ENCODE measurements around the gene RUNX2. TPM values are rescaled to one million over a fixed set of nuclear protein-coding genes. Genes with fewer than 3 reads are reported as not detected.

Gene RUNX2
- total and polyA plus RNA-seq, 9 of the 15 experiments (the other 6 are each of a cell fraction or from before 2014, with no cell fraction given), result 0.29 to 1.00 (median 0.43) TPM

GRCh38 chr6:45377554-45378333 lies 49.6 kb downstream of the RUNX2 start, which contains the start of gene SUPT3H (continued):
- TF ChIP-seq IRF1 (CRISPR knock-in tag; IDR thresholded peaks at IDR 0.05; ENCODE audit: borderline replicate concordance) (no peak), CHAMP1 (IDR thresholded peaks at IDR 0.05) (no peak), ETS2 (tag; IDR thresholded peaks at IDR 0.05; ENCODE audit: borderline replicate concordance, poor library complexity, severe bottlenecking) (no peak), NR0B1 (IDR thresholded peaks at IDR 0.05; ENCODE audit: partially characterized antibody) (no peak), GTF2F1 (IDR thresholded peaks at IDR 0.05; ENCODE audit: low read depth, low read length) (peak; percentile 87; the same call in 1 of the 2 replicates), ARHGAP35 (IDR thresholded peaks at IDR 0.05; ENCODE audit: partially characterized antibody) (no peak), ZKSCAN8 (CRISPR knock-in tag; IDR thresholded peaks at IDR 0.05) (no peak), ZNF124 (CRISPR knock-in tag; IDR thresholded peaks at IDR 0.05) (no peak), ZBTB7A (IDR thresholded peaks at IDR 0.05; ENCODE audit: borderline replicate concordance, control insufficient read depth, low read depth, low read length) (peak; percentile 46), TRIM25 (IDR thresholded peaks at IDR 0.05; ENCODE audit: borderline replicate concordance) (no peak), MLX (CRISPR knock-in tag; conservative IDR thresholded peaks at IDR 0.05) (no peak), ETS1 (conservative IDR thresholded peaks at IDR 0.05; ENCODE audit: control insufficient read depth, low read depth, low read length) (peak; percentile 93), E2F5 (CRISPR knock-in tag; IDR thresholded peaks at IDR 0.05) (no peak; the same call in 1 of the 2 replicates)

Measured in K562 (cell line).